BE2C (cell line): ENCODE results near the gene TPSAB1.
A peak's percentile ranks its signal among the peaks of the same experiment; 100 is the strongest.

Experiments used
- DNase-seq: peaks from one replicate; pipeline ENCODE4 v3.0.0-alpha.2; 2020
- H3K27me3 ChIP-seq: fragments of 250-450 bp; sonication (Bioruptor Pico); 2 replicates; pipeline ENCODE4 v1.5.1; 2020; ENCODE audit warnings: mild to moderate bottlenecking
- H3K36me3 ChIP-seq: fragments of 250-450 bp; sonication (Bioruptor Pico); 2 replicates; pipeline ENCODE4 v1.5.1; 2020; ENCODE audit warnings: mild to moderate bottlenecking
- H3K4me1 ChIP-seq: fragments of 250-450 bp; sonication (Bioruptor Pico); 2 replicates; pipeline ENCODE4 v1.5.1; 2020
- H3K4me3 ChIP-seq: 2 replicates; pipeline ENCODE4 v1.5.1; 2011; ENCODE audit warnings: low read depth, low read length
- H3K9me3 ChIP-seq: fragments of 250-450 bp; sonication (Bioruptor Pico); 2 replicates; pipeline ENCODE4 v1.5.1; 2020
- TF ChIP-seq, protein P1 (sequence below): IDR thresholded peaks from 2 replicates; pipeline ENCODE4 v1.5.1; 2012; ENCODE audit warnings: mild to moderate bottlenecking, low read depth, low read length

TPSAB1 gene

GRCh38 chr16:1274767-1275166 lies 34.3 kb downstream of the TPSAB1 start:
- Histone ChIP-seq H3K27me3 (peaks cover 80% of the 10 kb centered on the region), H3K4me3 (no peak overlapping the region), H3K4me1 (peaks cover 21% of the 10 kb centered on the region), H3K9me3 (peaks cover 4% of the 10 kb centered on the region; the same call in 1 of the 2 replicates), H3K36me3 (no peaks in the 10 kb centered on the region)
- DNase-seq: no peak
- TF ChIP-seq, protein P1, sequence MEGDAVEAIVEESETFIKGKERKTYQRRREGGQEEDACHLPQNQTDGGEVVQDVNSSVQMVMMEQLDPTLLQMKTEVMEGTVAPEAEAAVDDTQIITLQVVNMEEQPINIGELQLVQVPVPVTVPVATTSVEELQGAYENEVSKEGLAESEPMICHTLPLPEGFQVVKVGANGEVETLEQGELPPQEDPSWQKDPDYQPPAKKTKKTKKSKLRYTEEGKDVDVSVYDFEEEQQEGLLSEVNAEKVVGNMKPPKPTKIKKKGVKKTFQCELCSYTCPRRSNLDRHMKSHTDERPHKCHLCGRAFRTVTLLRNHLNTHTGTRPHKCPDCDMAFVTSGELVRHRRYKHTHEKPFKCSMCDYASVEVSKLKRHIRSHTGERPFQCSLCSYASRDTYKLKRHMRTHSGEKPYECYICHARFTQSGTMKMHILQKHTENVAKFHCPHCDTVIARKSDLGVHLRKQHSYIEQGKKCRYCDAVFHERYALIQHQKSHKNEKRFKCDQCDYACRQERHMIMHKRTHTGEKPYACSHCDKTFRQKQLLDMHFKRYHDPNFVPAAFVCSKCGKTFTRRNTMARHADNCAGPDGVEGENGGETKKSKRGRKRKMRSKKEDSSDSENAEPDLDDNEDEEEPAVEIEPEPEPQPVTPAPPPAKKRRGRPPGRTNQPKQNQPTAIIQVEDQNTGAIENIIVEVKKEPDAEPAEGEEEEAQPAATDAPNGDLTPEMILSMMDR: no peak

GRCh38 chr16:1275791-1276579 lies 35.5 kb downstream of the TPSAB1 start:
- DNase-seq: peak; percentile 37
- Histone ChIP-seq H3K9me3 (peaks cover 4% of the 10 kb centered on the region; the same call in 1 of the 2 replicates), H3K4me1 (peaks cover 14% of the 10 kb centered on the region), H3K4me3 (no peak overlapping the region), H3K27me3 (peaks cover 79% of the 10 kb centered on the region), H3K36me3 (no peaks in the 10 kb centered on the region)
- TF ChIP-seq, protein P1: no peak

DNA sequence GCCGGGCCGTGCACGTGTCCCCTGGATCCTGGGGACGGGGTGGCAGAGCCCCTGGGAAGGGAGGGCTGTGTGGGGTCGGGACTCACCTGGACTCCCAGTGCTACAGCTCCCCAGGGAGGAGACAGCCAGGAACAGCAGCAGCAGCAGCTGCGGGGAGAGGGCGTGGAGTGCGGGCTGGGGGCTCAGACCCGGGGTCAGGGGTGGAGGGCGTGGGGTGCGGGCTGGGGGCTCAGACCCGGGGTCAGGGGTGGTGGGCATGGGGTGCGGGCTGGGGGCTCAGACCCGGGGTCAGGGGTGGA lies 36.0 kb downstream of the TPSAB1 start:
- peaks cover 83% of the 10 kb centered on the region for H3K27me3 ChIP-seq
- H3K9me3 ChIP-seq: peaks cover 4% of the 10 kb centered on the region; the same call in 1 of the 2 replicates
- no peaks in the 10 kb centered on the region for H3K36me3 ChIP-seq
- no peak for DNase-seq
- peaks cover 10% of the 10 kb centered on the region for H3K4me1 ChIP-seq
- TF ChIP-seq, protein P1: no peak
- H3K4me3 ChIP-seq: no peak overlapping the region

DNA sequence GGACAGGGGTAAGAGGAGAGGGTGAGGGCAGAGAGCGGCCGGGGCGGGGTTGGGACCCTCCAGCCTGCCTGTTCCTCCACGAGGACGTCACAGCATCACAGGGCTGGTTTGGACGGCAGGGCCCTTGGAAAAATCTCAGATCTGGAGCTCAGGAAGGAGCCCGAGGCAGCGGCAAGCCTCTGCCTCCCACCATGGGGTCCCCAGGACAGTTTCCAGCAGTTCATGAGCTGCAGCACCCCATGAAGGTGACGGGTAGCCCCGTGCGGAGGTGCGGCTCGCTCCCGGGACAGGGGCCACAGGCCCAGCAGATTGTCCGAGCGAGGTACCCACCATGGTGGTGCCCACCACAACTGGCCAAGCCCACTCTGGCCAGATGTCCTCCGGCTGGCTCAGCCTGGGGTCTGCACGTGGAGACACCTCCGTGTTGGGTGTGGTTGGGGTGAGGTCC lies 36.7 kb downstream of the TPSAB1 start:
- DNase-seq: no peak
- H3K27me3 ChIP-seq: peaks cover 89% of the 10 kb centered on the region
- peaks cover 4% of the 10 kb centered on the region; the same call in 1 of the 2 replicates for H3K9me3 ChIP-seq
- H3K36me3 ChIP-seq: no peaks in the 10 kb centered on the region
- peaks cover 7% of the 10 kb centered on the region for H3K4me1 ChIP-seq
- TF ChIP-seq, protein P1: no peak
- H3K4me3 ChIP-seq: no peak overlapping the region

DNA sequence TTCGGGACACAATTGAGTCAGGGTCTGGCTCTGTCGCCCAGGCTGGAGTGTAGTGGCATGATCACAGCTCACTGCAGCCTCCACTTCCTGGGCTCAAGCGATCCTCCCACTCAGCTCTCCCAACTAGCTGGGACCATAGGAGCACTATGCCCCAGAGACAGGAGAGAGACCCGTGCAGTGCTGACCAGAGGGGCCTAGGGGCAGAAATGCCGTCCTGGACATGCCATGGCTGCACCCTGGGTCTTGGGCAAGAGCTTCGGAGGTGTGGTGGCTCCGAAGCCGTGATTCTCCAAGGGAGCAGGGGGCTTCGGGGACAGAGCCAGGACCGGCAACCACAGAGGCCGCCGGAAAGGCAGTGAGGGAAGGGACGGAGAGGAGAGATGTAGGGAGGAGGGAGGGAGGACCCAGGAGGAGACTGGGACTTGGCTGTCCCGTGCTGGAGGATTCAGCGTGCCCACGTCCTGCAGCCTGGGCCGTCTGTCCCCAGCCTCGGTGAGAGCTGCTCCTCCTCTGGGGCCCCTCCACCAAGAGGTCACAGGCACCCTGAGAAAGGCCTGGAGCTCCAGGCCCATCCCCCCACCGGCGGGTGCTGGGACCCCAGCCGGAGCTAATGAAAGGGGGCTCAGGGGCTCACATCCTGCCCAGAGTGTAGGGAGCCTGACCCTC lies 37.2 kb downstream of the TPSAB1 start:
- Histone ChIP-seq H3K4me3 (no peak overlapping the region), H3K27me3 (peaks cover 89% of the 10 kb centered on the region)
- no peak for DNase-seq

More for the DNA sequence above, 37.2 kb downstream of the TPSAB1 start:
- Histone ChIP-seq H3K9me3 (peaks cover 4% of the 10 kb centered on the region; the same call in 1 of the 2 replicates), H3K4me1 (peaks cover 2% of the 10 kb centered on the region), H3K36me3 (no peaks in the 10 kb centered on the region)
- TF ChIP-seq, protein P1: no peak
